Naive thymus-derived CD4-positive, alpha-beta T cell (primary cell): ENCODE measurements around the gene ENOX1. TPM values are rescaled to one million over a fixed set of nuclear protein-coding genes. Genes with fewer than 3 reads are reported as not detected.

Experiments
- ATAC-seq: fragments of 150-1000 bp; cut with Tn5 transposase; 2 replicates; pipeline ENCODE4 v1.10.0; 2021; ENCODE audit warnings: mild to moderate bottlenecking, moderate library complexity
- CTCF ChIA-PET: fragments of 350-600 bp; sonication (Branson Sonifier 250); formaldehyde crosslinking; loops from one replicate; lab custom pipeline; 2021; ENCODE audit warnings: antibody characterized with exemption; lab: Charles Lee
- POLR2A ChIA-PET: fragments of 350-600 bp; sonication (Branson Sonifier 250); formaldehyde crosslinking; loops from one replicate; lab custom pipeline; 2021; ENCODE audit warnings: antibody characterized with exemption, inconsistent platforms; lab: Charles Lee
- DNase-seq, 9 donors: peaks; one replicate each; pipeline versions ENCODE4 v3.0.0 to v3.0.0-alpha.2; 2020 to 2022; ENCODE audit warnings: mixed read lengths in 1 of 9
- H3K27ac ChIP-seq: one replicate; pipeline ENCODE4 v1.7.0; 2013; ENCODE audit warnings: mild to moderate bottlenecking, low read depth, low read length, moderate library complexity
- H3K27me3 ChIP-seq, 2 donors: one replicate each; pipeline ENCODE4 v1.7.0; 2013; ENCODE audit warnings: low read length in 2 of 2, mild to moderate bottlenecking in 2 of 2, moderate library complexity in 2 of 2; ENCODE audit not compliant: control insufficient read depth in 2 of 2, insufficient read depth in 2 of 2
- H3K36me3 ChIP-seq, 3 experiments: 1 replicate in 2 of 3; 2 replicates in 1 of 3; pipeline ENCODE4 v1.7.0; 2013; ENCODE audit warnings: low read length in 3 of 3, mild to moderate bottlenecking in 3 of 3, moderate library complexity in 1 of 3; ENCODE audit not compliant: insufficient read depth in 3 of 3, control insufficient read depth in 2 of 3
- H3K4me1 ChIP-seq, 2 donors: one replicate each; pipeline ENCODE4 v1.7.0; 2013; ENCODE audit warnings: low read length in 2 of 2, mild to moderate bottlenecking in 2 of 2, moderate library complexity in 1 of 2; ENCODE audit not compliant: control insufficient read depth in 2 of 2, insufficient read depth in 2 of 2
- H3K4me3 ChIP-seq: 2 replicates; pipeline ENCODE4 v1.7.0; 2013; ENCODE audit warnings: mild to moderate bottlenecking, low read length
- H3K9me3 ChIP-seq, 3 experiments: 1 replicate in 2 of 3; 2 replicates in 1 of 3; pipeline ENCODE4 v1.7.0; 2013; ENCODE audit warnings: low read length in 3 of 3; ENCODE audit not compliant: control insufficient read depth in 2 of 3
- H3K27ac Mint-ChIP-seq, 9 donors: one replicate each; pipeline ENCODE4 v1.8.0; 2020 to 2022; ENCODE audit warnings: mixed read lengths in 9 of 9, mild to moderate bottlenecking in 8 of 9, moderate library complexity in 5 of 9, inconsistent platforms in 2 of 9
- H3K27me3 Mint-ChIP-seq, 5 donors: one replicate each; pipeline ENCODE4 v1.8.0; 2021 to 2022; ENCODE audit warnings: mixed read lengths in 5 of 5, mild to moderate bottlenecking in 1 of 5
- H3K36me3 Mint-ChIP-seq, 5 donors: one replicate each; pipeline ENCODE4 v1.8.0; 2020 to 2022; ENCODE audit warnings: mixed read lengths in 5 of 5, mild to moderate bottlenecking in 3 of 5, inconsistent platforms in 1 of 5
- H3K4me1 Mint-ChIP-seq, 7 donors: one replicate each; pipeline ENCODE4 v1.8.0; 2020 to 2022; ENCODE audit warnings: mixed read lengths in 7 of 7, mild to moderate bottlenecking in 3 of 7, inconsistent platforms in 1 of 7
- H3K4me3 Mint-ChIP-seq, 10 donors: one replicate each; pipeline ENCODE4 v1.8.0; 2020 to 2022; ENCODE audit warnings: mild to moderate bottlenecking in 10 of 10, mixed read lengths in 10 of 10, moderate library complexity in 6 of 10, inconsistent platforms in 2 of 10
- H3K9me3 Mint-ChIP-seq, 11 donors: one replicate each; pipeline ENCODE4 v1.8.0; 2020 to 2022; ENCODE audit warnings: mixed read lengths in 11 of 11, mild to moderate bottlenecking in 4 of 11, inconsistent platforms in 1 of 11, moderate library complexity in 1 of 11
- intact Hi-C, 2 donors: fragments of 100-400 bp; cut with micrococcal nuclease; formaldehyde crosslinking; loops; one replicate each; pipeline ENCODE4 v1.15.1; 2023
- polyA plus RNA-seq, 2 donors: library from polyadenylated mRNA; unstranded; fragments of 300-500 nt; fragmentation: Illumina TruSeq; gene quantifications; one replicate each; pipeline ENCODE4 v1.2.3, GENCODE V29; 2021
- total RNA-seq, 6 experiments: library from RNA in 5 of 6; stranded (reverse) in 5 of 6; gene quantifications; 1 replicate in 5 of 6; 2 replicates in 1 of 6; pipeline ENCODE4 v1.2.3 and lab custom pipeline; 2021 to 2026

The ENOX1 gene
- total and polyA plus RNA-seq, 7 experiments from 2014 or later = 0.17 TPM; not detected in 6

DNA sequence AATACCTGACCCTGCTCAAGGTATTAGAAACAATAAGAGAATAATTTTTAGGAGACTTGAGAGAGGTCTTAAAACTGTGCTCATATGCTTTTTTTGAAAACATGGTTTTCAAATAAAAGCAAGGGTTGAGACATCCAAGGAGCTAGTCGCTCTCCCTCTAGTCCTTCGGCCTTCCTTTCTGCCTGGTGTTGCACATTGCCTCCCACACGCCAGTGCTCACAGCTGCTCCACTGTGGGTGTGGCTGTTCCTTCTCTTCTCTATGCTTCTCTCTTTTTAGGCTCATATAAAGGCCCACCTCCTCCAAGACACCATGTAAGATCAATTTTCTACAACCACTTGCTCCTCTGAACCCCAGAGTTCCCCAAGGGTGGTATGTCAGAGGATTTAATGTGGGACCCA lies 352.6 kb downstream of the ENOX1 start:
- no peak overlapping the region for H3K4me3 Mint-ChIP-seq
- H3K27ac Mint-ChIP-seq = no peak overlapping the region
- CTCF ChIA-PET = interaction anchor here (0.6 to 0.8 kb wide), 2 partner anchors 9 to 116 kb away, joined by 3 read pairs; no protein-coding TSS in a partner anchor
- no peaks in the 10 kb centered on the region for H3K36me3 ChIP-seq
- no peaks in the 10 kb centered on the region for H3K4me1 ChIP-seq
- H3K27ac ChIP-seq = no peak overlapping the region
- H3K36me3 Mint-ChIP-seq = no peaks in the 10 kb centered on the region
- intact Hi-C loops = no loop called here
- POLR2A ChIA-PET = no interaction called here
- ATAC-seq (no peak), DNase-seq (no peak)
- peaks cover 0 to 18% (median 6%) of the 10 kb centered on the region in 5 donors for H3K27me3 Mint-ChIP-seq
- H3K9me3 Mint-ChIP-seq = peaks cover 0 to 3% (median 0%) of the 10 kb centered on the region in 11 donors
- H3K4me3 ChIP-seq = no peak overlapping the region
- no peaks in the 10 kb centered on the region for H3K9me3 ChIP-seq
- no peaks in the 10 kb centered on the region for H3K4me1 Mint-ChIP-seq
- no peaks in the 10 kb centered on the region for H3K27me3 ChIP-seq

DNA sequence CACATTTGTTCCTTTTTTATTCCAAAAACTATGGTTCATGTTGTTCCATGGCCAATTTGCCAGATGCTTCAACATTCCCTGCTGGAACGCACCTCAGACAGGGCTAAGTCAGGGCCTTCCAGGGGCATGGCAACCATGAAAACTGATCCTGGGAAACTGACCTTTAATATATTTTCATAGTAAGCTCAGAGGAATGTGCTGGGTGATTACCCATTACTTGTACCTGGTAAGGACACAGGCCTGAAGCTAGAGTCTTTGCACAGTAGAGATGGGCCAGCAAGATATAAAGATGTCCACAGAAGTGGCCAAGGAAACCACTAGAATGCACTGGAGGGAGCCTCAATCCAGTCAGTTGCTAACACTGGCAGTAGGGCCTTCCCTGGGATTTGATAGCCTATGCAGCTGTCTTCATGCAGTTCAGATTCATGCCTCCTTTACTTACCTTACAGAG lies 353.1 kb downstream of the ENOX1 start:
- intact Hi-C loops = no loop called here
- H3K27ac Mint-ChIP-seq = no peak overlapping the region
- CTCF ChIA-PET = interaction anchor here (0.6 kb wide), 1 partner anchor 116 kb away, joined by 3 read pairs; no protein-coding TSS in a partner anchor

DNA sequence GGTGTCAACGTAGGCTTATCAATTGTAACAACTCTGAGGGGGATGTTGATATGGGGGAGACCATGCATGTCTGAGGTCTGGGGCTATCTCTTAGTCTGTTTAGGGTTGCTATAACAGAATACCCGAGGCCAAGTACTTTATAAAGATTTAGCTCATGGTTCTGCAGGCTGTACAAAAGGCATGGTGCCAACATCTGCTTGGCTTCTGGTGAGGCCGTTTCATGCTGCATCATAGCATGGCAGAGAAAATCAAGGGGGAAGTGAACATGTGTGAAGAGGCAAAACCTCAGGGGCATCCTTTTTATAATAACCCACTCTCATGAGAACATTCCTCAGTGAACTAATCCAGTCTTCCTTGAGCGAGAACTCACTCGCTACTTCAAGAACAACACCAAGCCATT lies 353.8 kb downstream of the ENOX1 start:
- ChIA-PET CTCF (no interaction called here), POLR2A (no interaction called here)
- H3K4me3 Mint-ChIP-seq = no peak overlapping the region
- Histone ChIP-seq H3K9me3 (no peaks in the 10 kb centered on the region), H3K27ac (no peak overlapping the region), H3K36me3 (no peaks in the 10 kb centered on the region), H3K4me1 (no peaks in the 10 kb centered on the region), H3K27me3 (no peaks in the 10 kb centered on the region), H3K4me3 (no peak overlapping the region)
- ATAC-seq (no peak), DNase-seq (no peak)
- peaks cover 0 to 18% (median 3%) of the 10 kb centered on the region in 5 donors for H3K27me3 Mint-ChIP-seq
- H3K4me1 Mint-ChIP-seq = no peaks in the 10 kb centered on the region
- H3K9me3 Mint-ChIP-seq = no peaks in the 10 kb centered on the region
- no peaks in the 10 kb centered on the region for H3K36me3 Mint-ChIP-seq
- H3K27ac Mint-ChIP-seq = no peak overlapping the region
- intact Hi-C loops = no loop called here

More for the DNA sequence above, 353.1 kb downstream of the ENOX1 start:
- Mint-ChIP-seq H3K4me3 (no peak overlapping the region), H3K27me3 (peaks cover 0 to 18% (median 6%) of the 10 kb centered on the region in 5 donors), H3K4me1 (no peaks in the 10 kb centered on the region), H3K36me3 (no peaks in the 10 kb centered on the region), H3K9me3 (peaks cover 0 to 3% (median 0%) of the 10 kb centered on the region in 11 donors)
- Histone ChIP-seq H3K36me3 (no peaks in the 10 kb centered on the region), H3K27me3 (no peaks in the 10 kb centered on the region), H3K4me1 (no peaks in the 10 kb centered on the region), H3K4me3 (no peak overlapping the region), H3K27ac (no peak overlapping the region), H3K9me3 (no peaks in the 10 kb centered on the region)
- ATAC-seq (no peak), DNase-seq (no peak)
- POLR2A ChIA-PET = no interaction called here

DNA sequence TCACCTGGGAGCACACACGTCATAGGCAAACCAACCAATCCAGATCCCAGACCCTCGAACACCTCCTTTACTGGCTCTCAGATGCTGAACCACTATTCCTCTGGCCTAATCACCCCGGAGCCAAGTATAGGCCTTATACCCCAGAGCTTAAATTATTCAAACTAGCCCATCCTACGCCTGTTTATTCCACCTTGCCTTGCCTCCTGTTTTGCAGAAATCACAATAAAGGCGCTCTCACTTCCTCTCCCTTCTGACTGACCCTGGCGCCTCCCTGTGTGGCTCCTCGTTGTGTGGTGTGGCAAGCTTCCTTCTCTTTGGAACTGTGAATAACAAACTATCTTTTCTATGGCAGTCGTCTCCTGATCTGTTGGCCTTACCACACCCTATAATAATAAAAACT lies 354.9 kb downstream of the ENOX1 start:
- Histone ChIP-seq H3K36me3 (no peaks in the 10 kb centered on the region), H3K9me3 (no peaks in the 10 kb centered on the region), H3K4me1 (no peaks in the 10 kb centered on the region), H3K4me3 (no peak overlapping the region), H3K27me3 (no peaks in the 10 kb centered on the region), H3K27ac (no peak overlapping the region)
- ATAC-seq (no peak), DNase-seq (no peak)
- H3K4me1 Mint-ChIP-seq = no peaks in the 10 kb centered on the region
- POLR2A ChIA-PET = no interaction called here
- intact Hi-C loops = no loop called here
- no peak overlapping the region for H3K4me3 Mint-ChIP-seq
- peak overlapping the region in 1 of 9 donors; percentile 23 for H3K27ac Mint-ChIP-seq
- no peaks in the 10 kb centered on the region for H3K9me3 Mint-ChIP-seq
- CTCF ChIA-PET = no interaction called here
- H3K27me3 Mint-ChIP-seq = peaks cover 0 to 18% (median 3%) of the 10 kb centered on the region in 5 donors
- no peaks in the 10 kb centered on the region for H3K36me3 Mint-ChIP-seq

DNA sequence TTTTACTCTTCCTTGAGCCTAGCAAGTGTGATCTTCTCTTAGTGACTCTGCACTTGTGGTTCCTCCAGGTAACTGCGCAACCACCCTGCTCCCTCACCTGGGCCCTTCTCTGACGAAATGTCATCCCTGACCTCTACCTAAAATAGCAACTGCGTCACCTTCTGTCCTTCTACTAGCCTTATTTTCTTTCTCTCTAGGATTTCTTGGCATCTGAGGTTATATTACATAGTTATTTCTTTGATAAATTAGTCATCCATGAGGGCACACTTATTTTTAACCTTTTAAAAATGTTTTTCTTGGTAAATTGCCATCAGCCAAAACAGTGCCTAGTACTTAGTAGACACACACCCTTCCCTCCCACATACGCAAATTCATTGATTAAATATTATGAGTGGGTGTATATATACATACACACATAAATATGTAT lies 355.5 kb downstream of the ENOX1 start:
- ChIA-PET CTCF (no interaction called here), POLR2A (no interaction called here)
- no peaks in the 10 kb centered on the region for H3K4me1 Mint-ChIP-seq
- Histone ChIP-seq H3K27ac (no peak overlapping the region), H3K4me3 (no peak overlapping the region), H3K4me1 (no peaks in the 10 kb centered on the region), H3K36me3 (no peaks in the 10 kb centered on the region), H3K27me3 (no peaks in the 10 kb centered on the region), H3K9me3 (no peaks in the 10 kb centered on the region)
- no peak overlapping the region for H3K27ac Mint-ChIP-seq
- intact Hi-C loops = no loop called here
- DNase-seq = no peak
- H3K27me3 Mint-ChIP-seq = peaks cover 0 to 18% (median 3%) of the 10 kb centered on the region in 5 donors
- no peak overlapping the region for H3K4me3 Mint-ChIP-seq
- no peak for ATAC-seq
- no peaks in the 10 kb centered on the region for H3K36me3 Mint-ChIP-seq
- no peaks in the 10 kb centered on the region for H3K9me3 Mint-ChIP-seq

DNA sequence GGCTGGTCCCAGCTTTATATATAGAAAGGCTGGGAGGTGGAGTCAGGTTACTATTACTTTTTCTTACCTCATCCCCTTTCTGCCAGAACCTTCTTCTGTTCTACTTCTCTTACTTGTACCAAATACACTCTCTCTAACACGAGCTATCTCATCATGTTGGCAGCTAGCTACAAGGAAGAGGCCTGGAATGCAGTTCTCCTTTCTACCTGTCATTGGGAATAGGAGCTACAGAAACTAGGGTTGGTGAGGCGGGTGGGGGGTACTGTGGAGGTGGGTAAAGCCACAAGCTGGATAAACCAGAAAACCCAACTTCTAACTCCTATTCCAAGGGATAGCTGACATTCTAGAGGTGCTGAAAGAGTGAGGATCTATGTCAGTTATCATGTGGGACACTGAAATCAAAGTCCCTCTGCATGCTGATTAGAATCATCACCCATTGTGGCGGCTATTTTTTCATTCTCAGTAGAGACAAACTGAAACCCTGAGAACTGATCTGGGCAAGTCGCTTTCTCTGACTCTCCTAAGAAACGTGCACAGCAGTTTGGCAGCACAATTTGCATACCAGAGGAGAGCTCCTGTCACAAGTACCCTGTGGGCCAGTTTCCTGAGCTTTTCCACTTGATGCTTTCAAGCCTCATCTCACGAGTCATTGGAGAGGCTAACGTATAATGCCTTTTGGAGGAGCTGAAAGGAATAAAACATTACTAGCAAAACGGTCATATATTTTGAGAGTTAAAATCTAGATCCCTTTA lies 358.1 kb downstream of the ENOX1 start:
- intact Hi-C loops = no loop called here
- Histone ChIP-seq H3K27ac (no peak overlapping the region), H3K27me3 (no peaks in the 10 kb centered on the region), H3K36me3 (no peaks in the 10 kb centered on the region), H3K4me1 (no peaks in the 10 kb centered on the region), H3K4me3 (no peak overlapping the region), H3K9me3 (no peaks in the 10 kb centered on the region)
- ChIA-PET CTCF (no interaction called here), POLR2A (no interaction called here)
- no peak overlapping the region for H3K27ac Mint-ChIP-seq
- H3K4me3 Mint-ChIP-seq = no peak overlapping the region
- ATAC-seq (no peak), DNase-seq (no peak)
- H3K27me3 Mint-ChIP-seq = peaks cover 0 to 14% (median 0%) of the 10 kb centered on the region in 5 donors
- H3K9me3 Mint-ChIP-seq = no peaks in the 10 kb centered on the region
- no peaks in the 10 kb centered on the region for H3K36me3 Mint-ChIP-seq
- no peaks in the 10 kb centered on the region for H3K4me1 Mint-ChIP-seq

DNA sequence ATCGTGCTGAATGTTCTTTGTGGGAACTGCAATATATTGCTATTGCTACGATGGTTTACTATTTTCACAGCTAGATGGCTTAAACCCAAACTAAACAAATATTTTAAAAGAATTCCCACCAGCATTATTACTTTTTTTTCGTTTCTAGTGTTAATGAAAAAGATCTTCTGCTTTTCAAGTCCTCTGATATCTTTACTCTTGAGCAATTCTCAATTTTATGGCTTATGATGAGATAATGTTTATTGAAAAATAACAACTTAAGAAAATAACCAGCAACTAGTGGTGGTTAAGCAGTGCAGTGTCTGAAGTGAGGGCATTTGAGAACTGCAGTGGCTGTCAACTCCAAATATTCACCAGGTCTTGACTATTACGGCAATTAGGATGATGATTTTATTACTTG lies 360.4 kb downstream of the ENOX1 start:
- no peak overlapping the region for H3K4me3 Mint-ChIP-seq
- intact Hi-C loops = no loop called here
- no peaks in the 10 kb centered on the region for H3K4me1 Mint-ChIP-seq
- Histone ChIP-seq H3K27me3 (no peaks in the 10 kb centered on the region), H3K4me1 (no peaks in the 10 kb centered on the region), H3K4me3 (no peak overlapping the region), H3K9me3 (no peaks in the 10 kb centered on the region), H3K36me3 (no peaks in the 10 kb centered on the region), H3K27ac (no peak overlapping the region)
- no peaks in the 10 kb centered on the region for H3K9me3 Mint-ChIP-seq
- no peaks in the 10 kb centered on the region for H3K36me3 Mint-ChIP-seq
- POLR2A ChIA-PET = no interaction called here
- CTCF ChIA-PET = no interaction called here
- DNase-seq = no peak
- peaks cover 0 to 9% (median 0%) of the 10 kb centered on the region in 5 donors for H3K27me3 Mint-ChIP-seq
- no peak for ATAC-seq
- no peak overlapping the region for H3K27ac Mint-ChIP-seq
